RPMI7951 (cell line): ENCODE measurements around the gene RFX7. TPM values are rescaled to one million over a fixed set of nuclear protein-coding genes. Genes with fewer than 3 reads are reported as not detected.

Source experiments
- DNase-seq: peaks from one replicate; pipeline ENCODE4 v3.0.0-alpha.2; 2012; ENCODE audit warnings: low read depth
- total RNA-seq: library from RNA; depleted of rRNA; stranded (reverse); fragments of >200 nt; shearing (Covaris generic); gene quantifications from 2 replicates; pipeline ENCODE4 v1.2.3, GENCODE V29; 2014; rRNA removed

The RFX7 gene
- total RNA-seq, 1 experiment from 2014 or later = 7.8 TPM

DNA sequence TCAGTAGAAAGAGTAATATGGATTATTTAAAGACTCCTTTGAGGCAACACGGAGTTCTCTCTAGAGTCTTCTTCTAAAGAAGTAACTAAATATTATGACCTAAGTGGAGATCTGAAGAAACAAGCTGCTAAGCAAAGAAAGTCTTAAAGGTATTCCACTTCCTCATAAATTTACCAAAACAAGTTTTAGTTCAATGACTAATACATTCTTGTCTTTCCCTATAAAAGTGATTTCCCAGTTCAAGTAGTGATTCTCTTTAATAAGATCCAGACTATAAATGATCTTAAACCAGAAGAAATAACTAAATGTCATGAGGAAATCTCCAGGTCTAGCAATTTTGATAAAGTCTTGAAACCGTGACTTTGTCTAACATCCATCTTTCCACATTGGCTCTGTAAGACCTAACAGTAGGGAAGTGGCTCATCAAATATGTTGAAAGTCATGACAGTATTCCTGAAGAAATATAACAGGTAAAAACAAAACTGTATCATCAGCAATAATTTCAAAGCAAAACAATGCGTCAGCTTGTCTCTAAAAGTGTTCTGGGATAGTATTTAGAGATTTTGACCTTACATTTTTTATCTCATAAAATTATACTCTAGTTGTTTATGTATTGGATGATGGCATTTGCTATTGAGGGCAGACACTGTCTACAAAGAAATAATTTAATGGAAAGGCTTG lies 198.5 kb downstream of the RFX7 start:
- no peak for DNase-seq

DNA sequence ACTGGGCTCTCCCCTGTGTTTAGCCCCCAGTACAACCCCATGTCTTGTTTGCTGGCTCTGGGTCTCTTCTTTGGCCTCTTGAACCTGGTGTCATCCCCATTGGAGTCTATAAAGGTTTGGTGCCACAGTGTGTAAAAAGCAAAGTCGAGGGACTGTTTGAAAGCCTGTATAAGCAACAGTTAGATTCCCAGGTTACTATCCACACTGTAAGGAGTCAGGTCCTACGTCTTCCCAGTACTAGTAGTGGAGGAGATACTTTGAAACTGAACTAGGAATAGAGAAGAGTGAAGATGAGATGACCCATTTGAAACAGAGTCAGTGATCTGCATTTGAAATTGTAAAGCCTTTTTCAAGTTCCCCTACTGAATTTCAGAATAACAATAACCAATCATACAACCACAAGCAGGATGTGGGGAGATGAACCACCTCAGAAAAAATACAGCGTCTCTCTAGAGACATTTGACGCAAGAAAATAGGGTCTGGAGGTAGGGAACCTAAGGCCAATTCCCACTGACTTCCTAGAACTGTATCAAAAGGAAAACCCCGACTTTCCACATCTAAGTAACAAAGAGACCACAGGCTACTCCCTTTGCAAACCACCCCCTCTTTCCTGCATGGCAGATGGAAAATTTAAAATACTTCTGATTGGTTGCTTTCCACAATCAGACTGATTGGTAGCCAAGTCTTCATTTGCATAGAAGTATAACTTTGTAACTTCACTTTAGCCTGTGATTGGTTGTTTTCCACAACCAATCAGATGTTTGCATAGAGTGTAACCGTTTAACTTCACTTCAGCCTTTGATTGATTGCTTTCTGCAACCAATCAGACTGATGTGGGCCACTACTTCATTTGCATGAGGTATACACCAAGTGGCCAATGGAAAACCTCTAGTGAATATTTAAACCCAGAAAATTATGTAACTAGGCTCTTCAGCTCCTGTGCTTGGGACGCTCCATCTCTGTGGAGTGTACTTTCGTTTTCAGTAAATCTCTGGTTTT lies 200.4 kb downstream of the RFX7 start:
- peak; percentile 65 for DNase-seq

DNA sequence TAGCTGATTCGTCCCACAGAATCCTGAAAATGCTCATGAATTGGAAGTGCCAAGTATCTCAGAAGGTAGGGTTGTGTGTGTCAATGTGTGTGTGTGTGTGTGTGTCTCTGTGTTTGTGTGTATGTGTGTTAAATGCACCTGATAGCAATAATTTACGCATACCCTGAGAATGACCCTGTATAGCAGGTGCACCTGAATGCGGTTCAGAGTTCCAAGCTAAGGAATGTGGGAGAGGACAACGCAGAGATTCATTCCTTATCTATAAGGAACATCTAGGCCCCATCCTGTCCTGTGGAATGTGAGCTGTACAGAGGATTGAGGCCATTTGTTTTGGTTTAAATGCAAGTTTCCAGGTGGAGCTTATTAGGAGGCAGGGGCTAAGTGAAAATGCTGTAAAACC lies 201.2 kb downstream of the RFX7 start:
- no peak for DNase-seq

DNA sequence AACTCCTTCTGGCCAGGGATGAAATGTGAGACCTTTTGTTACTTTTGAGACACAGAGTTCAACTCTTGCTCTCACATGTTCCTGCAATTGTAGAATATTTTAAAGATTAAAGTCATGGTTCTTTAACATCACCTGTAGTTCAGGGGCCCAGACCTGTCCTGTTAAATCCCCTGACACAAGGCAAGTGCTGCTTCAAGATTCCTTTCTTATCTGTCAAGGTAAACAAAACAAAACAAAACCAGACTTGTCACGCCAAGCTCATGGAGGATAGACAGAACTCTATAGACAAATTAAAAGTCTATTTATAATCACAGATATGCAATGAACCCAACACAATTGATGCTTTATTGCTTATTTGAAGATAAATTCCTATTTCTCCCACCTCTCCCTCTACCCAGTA lies 201.6 kb downstream of the RFX7 start:
- no peak for DNase-seq

DNA sequence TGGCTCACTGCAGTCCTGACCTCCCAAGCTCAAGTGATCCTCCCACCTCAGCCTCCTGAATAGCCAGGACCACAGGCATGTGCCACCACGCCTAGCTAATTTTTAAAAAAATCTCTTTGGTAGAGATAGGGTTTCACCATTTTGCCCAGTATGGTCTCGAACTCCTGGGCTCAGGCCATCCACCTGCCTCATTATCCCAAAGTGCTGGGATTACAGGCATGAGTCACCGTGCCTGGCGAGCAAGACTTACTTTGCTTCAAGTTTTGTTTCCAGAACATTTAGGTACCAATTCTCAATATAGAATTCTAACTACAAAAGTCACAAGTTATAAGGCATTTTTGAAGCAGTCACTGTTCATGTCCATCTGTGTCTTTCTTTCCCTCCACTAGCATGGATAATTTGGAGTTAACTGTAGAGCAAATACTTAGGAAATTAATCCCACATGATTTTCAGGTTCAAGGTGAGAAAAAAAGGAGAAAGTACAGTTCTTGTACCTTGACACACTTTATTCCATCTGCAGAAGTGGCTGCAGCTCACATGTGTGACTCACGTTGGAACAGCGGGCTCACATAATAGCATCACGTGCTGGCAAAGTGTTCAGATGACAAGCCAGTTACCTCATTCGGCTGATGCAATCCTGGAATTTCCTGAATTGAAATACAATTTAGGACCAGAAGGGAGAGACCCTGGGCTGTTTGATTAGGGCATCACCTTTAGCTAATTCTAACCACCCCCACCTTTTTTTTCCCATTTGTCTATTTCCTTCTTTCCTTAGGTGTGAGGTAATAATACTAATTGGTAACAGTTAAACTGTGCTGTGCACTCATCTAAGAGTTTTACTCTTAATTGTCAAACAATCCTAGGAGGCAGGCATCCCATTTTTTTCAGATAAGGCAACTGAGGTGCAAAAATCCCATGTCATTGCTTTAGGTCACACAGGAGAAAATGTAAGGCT lies 203.3 kb downstream of the RFX7 start:
- DNase-seq = peak; percentile 92

DNA sequence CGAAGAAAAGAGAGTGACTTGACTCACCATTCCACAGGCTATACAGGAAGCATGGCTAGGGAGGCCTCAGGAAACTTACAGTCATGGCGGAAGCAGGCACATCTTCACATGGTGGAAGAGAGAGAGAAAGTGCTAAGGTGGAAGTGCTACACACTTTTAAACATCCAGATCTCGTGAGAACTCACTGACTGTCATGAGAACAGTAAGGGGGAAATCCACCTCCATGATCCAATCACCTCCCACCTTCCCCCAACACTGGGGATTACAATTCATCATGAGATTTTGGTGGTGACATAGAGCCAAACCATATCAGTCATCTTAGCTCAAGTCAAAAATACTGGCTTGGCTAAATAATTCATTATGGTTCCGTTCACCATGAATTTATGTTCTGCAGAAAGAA lies 205.0 kb downstream of the RFX7 start:
- no peak for DNase-seq

DNA sequence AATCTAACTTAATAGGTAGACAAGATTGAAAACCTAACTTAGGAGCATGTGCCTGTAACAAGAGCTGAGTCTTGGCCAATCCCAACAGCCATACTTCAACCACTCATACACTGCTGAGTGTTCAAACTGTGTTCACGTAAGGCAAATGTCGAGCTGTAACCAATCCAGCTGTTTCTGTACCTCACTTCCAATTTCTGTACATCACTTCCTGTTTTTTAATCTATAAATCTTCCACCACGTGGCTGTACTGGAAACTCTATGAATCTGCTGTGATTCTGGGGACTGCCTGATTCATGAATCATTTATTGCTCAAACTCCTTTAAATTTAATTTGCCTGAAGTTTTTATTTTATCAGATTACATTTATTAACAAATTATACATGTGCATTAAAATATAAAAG lies 205.7 kb downstream of the RFX7 start:
- peak; percentile 14 for DNase-seq

Other genes starting within 250 kb of the RFX7 start
- gene TEX9, start 121.5 kb upstream of the RFX7 start, total RNA-seq = 4.9 and 5.4 TPM in 2 replicates
- 9.6 and 9.7 TPM in 2 replicates for gene MNS1, start 221.3 kb upstream of the RFX7 start, total RNA-seq